ENCODE data around the gene RPGRIP1.
"Not testable (repeated sequence)": the region's sequence is repeated elsewhere in the genome, so short reads cannot be mapped to it uniquely, and the experiment has no call there.

Gene RPGRIP1

DNA sequence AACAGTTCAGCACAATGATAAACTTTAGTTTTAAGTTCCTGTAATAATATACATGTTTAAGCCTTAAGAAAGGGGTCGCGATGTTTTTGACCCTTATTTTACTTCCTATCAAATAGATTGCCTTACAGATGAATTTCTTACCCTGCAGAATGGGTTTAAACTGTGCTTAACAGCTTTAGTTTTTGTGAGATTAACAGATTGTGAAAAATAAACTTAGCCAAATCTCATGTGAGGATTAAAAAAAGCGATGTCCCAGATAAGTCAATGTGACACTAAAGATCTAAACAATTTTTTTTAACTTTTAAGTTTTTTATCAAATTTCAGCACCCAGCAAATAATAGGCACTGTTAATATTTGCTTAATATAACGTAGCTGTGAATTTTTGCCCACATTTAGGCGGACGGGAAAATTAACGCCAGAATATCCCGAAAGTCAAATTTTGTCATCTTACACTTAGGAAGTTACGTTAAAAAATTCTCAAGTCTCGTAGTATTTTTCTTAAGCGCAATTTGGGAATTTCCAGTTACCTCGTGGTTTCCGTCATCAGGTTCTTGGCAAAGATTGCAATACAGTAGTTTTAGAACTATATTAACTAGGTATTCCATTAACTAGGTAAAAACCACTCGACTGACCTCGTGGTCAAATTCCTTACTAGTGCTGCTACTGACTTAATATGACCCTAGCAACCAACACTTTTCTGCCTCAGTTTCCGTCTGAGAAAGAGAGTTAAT is 11.8 kb upstream of the RPGRIP1 start:
- no peak for DNase-seq (ENCODE audit: low read depth)
- TF ChIP-seq, protein P1, sequence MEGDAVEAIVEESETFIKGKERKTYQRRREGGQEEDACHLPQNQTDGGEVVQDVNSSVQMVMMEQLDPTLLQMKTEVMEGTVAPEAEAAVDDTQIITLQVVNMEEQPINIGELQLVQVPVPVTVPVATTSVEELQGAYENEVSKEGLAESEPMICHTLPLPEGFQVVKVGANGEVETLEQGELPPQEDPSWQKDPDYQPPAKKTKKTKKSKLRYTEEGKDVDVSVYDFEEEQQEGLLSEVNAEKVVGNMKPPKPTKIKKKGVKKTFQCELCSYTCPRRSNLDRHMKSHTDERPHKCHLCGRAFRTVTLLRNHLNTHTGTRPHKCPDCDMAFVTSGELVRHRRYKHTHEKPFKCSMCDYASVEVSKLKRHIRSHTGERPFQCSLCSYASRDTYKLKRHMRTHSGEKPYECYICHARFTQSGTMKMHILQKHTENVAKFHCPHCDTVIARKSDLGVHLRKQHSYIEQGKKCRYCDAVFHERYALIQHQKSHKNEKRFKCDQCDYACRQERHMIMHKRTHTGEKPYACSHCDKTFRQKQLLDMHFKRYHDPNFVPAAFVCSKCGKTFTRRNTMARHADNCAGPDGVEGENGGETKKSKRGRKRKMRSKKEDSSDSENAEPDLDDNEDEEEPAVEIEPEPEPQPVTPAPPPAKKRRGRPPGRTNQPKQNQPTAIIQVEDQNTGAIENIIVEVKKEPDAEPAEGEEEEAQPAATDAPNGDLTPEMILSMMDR (IDR thresholded peaks at IDR 0.05; ENCODE audit: insufficient read depth, low read depth, low read length, missing control alignments), result no peak
- peak overlapping the region; percentile 78 for H3K4me3 ChIP-seq (ENCODE audit: low read depth, low read length)

DNA sequence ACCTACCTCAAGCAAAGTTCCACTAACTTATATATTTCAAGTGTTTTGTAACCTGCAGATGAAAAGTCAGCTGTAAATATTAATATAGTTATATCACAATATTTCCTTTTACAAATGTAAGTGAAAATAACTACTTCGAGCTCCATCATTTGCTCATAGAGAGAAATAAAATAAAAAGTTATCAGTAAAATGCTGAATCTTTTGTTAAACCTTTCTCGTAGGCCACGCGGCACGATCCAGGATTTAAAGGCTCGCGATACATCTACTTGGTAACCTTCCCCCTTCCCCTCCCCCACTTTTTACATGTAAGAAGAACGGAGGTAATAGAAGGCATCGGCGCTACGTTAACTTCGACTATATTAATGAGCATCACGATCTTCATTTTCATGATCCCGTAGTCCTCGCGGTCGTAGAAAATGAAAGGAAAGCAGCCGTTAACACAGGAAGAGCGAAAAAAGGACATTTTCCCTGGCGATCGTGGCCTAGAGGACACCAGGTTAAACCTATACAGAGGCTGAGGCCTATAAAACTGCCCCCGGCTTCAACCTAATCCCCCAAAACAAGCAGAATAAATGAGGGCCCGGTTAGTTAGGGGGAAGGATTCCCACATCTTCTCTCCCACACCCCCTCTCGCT is 11.1 kb upstream of the RPGRIP1 start:
- H3K4me3 ChIP-seq (ENCODE audit: low read depth, low read length), result peak overlapping the region; percentile 78
- TF ChIP-seq, protein P1 (IDR thresholded peaks at IDR 0.05; ENCODE audit: insufficient read depth, low read depth, low read length, missing control alignments), result no peak
- DNase-seq (ENCODE audit: low read depth), result peak; percentile 83

DNA sequence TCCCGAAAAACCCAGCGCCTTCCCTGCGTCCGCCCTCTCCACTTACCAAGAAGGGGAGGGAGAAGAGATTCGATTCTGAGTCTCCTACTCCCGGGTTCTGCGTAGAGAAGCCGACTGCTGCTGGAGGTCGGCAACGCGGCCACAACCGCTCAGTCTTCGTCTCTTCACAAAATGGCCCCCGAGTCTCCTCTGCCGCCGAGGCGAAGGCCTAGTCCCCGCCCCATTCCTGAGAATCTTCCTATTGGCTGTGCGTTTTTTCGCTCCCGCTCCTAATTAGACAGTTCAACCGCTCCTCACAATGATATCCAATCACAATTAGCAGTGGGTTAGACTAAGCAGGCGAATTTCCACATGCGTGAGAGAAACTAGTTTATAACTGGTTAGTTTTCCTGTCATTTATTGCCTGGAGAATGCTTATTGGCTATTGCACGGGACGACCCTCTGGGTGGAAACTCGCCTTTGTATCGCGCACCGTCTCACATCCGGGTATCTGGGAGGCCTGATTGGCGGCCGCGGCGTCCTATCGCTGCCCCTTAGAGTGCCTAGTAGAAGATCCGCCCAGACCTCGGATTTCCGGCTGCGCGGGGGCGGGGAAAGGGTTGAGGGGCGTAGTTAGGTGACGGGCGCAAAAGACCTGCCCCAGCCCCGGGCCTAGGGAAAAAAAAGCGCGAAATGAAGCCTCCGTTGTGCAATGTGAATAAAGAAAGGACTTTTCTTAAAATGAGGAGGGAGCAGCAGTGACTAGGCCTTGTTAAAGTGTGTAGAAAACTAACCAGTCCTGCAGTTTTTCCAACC is 10.4 kb upstream of the RPGRIP1 start, which contains the start of gene HNRNPC:
TSS of gene HNRNPC (minus strand) at position 191 of the 795 bp plus-strand sequence. CDS start 35,249 bp downstream, outside the sequence.
- TF ChIP-seq, protein P1 (IDR thresholded peaks at IDR 0.05; ENCODE audit: insufficient read depth, low read depth, low read length, missing control alignments), result no peak
- peak; percentile 100 for DNase-seq (ENCODE audit: low read depth)
- peak within 1 kb of the TSS; percentile 78 for H3K4me3 ChIP-seq (ENCODE audit: low read depth, low read length)

DNA sequence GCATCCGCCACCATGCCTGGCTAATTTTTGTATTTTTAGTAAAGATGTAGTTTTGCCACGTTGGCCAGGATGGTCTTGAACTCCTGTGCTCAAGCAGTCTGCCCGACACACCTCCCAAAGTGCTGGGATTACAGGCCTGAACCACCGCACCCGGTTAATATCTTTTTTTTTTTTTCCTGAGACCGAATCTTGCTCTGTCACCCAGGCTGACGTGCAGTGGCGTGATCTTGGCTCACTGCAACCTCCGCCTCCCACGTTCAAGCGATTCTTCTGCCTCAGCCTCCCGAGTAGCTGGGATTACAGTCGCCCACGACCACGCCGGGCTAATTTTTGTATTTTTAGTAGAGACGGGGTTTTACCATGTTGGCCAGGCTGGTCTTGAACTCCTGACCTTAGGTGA is 7.2 kb upstream of the RPGRIP1 start:
- DNase-seq (ENCODE audit: low read depth); H3K4me3 ChIP-seq (ENCODE audit: low read depth, low read length): not testable (repeated sequence)

DNA sequence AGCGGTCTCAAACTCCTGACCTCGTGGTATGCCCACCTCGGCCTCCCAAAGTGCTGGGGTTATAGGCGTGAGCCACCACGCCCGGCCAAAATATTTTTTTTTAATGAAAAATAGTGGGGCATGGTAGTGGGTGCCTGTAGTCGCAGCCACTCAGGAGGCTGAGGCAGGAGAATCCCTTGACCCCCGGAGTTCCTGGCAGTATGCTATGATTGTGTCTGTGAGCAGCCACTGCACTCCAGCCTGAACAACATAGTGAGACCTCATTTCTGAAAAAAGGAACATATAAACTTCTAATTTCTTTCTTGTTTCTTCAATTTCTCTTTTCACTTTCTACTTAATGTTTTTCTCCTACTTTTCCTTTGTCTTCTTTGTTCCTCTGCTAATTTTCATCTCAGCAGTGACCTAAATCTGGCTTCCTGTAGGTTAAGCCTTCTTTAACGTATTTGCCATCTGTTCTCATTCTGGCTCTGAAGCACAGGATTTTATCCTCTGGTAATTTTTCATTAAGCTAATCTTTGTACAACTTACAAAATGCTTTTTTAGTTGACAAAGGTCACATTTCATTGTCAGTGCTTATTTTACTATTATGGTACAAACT is 4.5 kb upstream of the RPGRIP1 start:
- no peak overlapping the region for H3K4me3 ChIP-seq (ENCODE audit: low read depth, low read length)
- DNase-seq (ENCODE audit: low read depth), result no peak
- TF ChIP-seq, protein P1 (IDR thresholded peaks at IDR 0.05; ENCODE audit: insufficient read depth, low read depth, low read length, missing control alignments), result no peak

DNA sequence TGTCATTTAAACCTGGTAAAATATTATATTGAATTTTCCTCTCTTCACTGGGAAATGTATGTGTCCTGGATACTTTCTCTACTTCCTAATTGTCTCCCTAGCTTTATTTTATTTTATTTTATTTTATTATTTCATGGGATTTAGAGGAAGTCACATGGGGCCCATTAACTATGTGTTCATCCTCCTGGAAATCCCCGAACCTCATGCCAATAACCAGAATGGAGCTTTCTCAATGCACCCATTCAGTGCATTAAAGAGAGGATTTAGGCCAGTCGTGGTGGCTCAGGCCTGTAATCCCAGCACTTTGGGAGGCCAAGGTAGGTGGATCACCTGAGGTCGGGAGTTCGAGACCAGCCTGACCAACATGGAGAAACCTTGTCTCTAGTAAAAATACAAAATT is 1.3 kb upstream of the RPGRIP1 start:
- H3K4me3 ChIP-seq (ENCODE audit: low read depth, low read length), result no peak overlapping the region
- TF ChIP-seq, protein P1 (IDR thresholded peaks at IDR 0.05; ENCODE audit: insufficient read depth, low read depth, low read length, missing control alignments), result no peak
- no peak for DNase-seq (ENCODE audit: low read depth)

DNA sequence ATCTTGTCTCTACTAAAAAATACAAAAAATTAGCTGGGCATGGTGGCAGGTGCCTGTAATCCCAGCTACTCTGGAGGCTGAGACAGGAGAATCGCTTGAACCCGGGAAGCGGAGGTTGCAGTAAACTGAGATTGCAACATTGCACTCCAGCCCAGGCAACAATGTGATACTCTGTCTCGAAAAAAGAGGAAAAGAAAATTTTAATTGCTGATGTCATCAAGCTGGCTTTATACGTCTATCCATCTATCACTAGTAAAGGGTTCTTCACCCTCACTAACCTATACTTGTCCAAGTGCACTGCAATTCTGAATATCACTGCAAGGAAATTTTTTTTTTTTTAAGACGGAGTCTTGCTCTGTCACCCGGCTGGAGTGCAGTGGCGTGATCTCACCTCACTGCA is 2.0 kb downstream of the RPGRIP1 start:
- DNase-seq (ENCODE audit: low read depth), result not testable (repeated sequence)

DNA sequence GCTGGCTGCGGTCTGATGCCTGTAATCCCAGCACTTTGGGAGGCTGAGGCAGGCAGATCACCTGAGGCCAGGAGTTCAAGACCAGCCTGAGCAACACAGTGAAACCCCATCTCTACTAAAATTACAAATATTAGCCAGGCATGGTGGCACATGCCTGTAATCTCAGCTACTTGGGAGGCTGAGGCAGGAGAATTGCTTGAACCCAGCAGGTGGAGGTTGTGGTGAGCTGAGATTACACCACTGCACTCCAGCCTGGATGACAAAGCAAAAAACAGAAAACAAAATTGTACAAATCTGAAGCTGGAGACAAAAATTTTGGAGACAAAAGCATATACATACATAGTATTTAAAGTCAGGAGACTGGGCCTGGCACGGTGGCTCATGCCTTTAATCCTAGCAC is 6.6 kb downstream of the RPGRIP1 start:
- DNase-seq (ENCODE audit: low read depth); H3K4me3 ChIP-seq (ENCODE audit: low read depth, low read length): not testable (repeated sequence)

More for the DNA sequence above, 2.0 kb downstream of the RPGRIP1 start:
- H3K4me3 ChIP-seq (ENCODE audit: low read depth, low read length), result not testable (repeated sequence)
